Neural crest cell (in vitro differentiated cells): ENCODE measurements around the gene CLVS2. TPM values are rescaled to one million over a fixed set of nuclear protein-coding genes. Genes with fewer than 3 reads are reported as not detected.

Experiments
- DNase-seq: peaks from one replicate; pipeline ENCODE4 v3.0.0; 2021; ENCODE audit warnings: low read depth, mixed read lengths, low spot score
- H3K27ac Mint-ChIP-seq: one replicate; pipeline ENCODE4 v1.8.0; 2021; ENCODE audit warnings: mild to moderate bottlenecking, mixed read lengths; ENCODE audit not compliant: unreplicated experiment
- H3K27me3 Mint-ChIP-seq: 2 replicates; pipeline ENCODE4 v1.8.0; 2021; ENCODE audit warnings: low read depth, mild to moderate bottlenecking, mixed read lengths
- H3K36me3 Mint-ChIP-seq: 2 replicates; pipeline ENCODE4 v1.8.0; 2021; ENCODE audit warnings: low read depth, mild to moderate bottlenecking, mixed read lengths
- H3K4me1 Mint-ChIP-seq: 2 replicates; pipeline ENCODE4 v1.8.0; 2021; ENCODE audit warnings: mixed read lengths
- H3K4me3 Mint-ChIP-seq: one replicate; pipeline ENCODE4 v1.8.0; 2021; ENCODE audit warnings: mild to moderate bottlenecking, mixed read lengths
- H3K9me3 Mint-ChIP-seq: 2 replicates; pipeline ENCODE4 v1.8.0; 2021; ENCODE audit warnings: mixed read lengths
- CTCF ChIP-seq: fragments of 200-600 bp; sonication (generic); conservative IDR thresholded peaks from 2 replicates; pipeline ENCODE4 v1.5.0; 2021; ENCODE audit warnings: antibody characterized with exemption, mild to moderate bottlenecking
- total RNA-seq: library from RNA; stranded (reverse); gene quantifications from 2 replicates; pipeline ENCODE4 v1.2.1, GENCODE V29; 2021

The CLVS2 gene
- total RNA-seq, 1 donor from 2014 or later = 1.2 TPM

- Mint-ChIP-seq H3K4me3 (no peak overlapping the region), H3K27ac (no peak overlapping the region), H3K4me1 (peaks cover 8% of the 10 kb centered on the region), H3K9me3 (no peaks in the 10 kb centered on the region), H3K27me3 (peaks cover 90% of the 10 kb centered on the region), H3K36me3 (no peaks in the 10 kb centered on the region)
- DNase-seq = no peak
- no peak for TF ChIP-seq CTCF
Measured at GRCh38 chr6:122997541-122998150, 1.6 kb downstream of the CLVS2 start.

- peaks cover 90% of the 10 kb centered on the region for H3K27me3 Mint-ChIP-seq
- TF ChIP-seq CTCF = no peak
- no peak for DNase-seq
- H3K36me3 Mint-ChIP-seq = no peaks in the 10 kb centered on the region
- H3K9me3 Mint-ChIP-seq = no peaks in the 10 kb centered on the region
- no peak overlapping the region for H3K27ac Mint-ChIP-seq
- H3K4me1 Mint-ChIP-seq = peaks cover 8% of the 10 kb centered on the region
- peak overlapping the region; percentile 21 for H3K4me3 Mint-ChIP-seq
Measured at GRCh38 chr6:122998403-122998975, 2.5 kb downstream of the CLVS2 start.

- H3K9me3 Mint-ChIP-seq = no peaks in the 10 kb centered on the region
- peaks cover 92% of the 10 kb centered on the region for H3K27me3 Mint-ChIP-seq
- H3K36me3 Mint-ChIP-seq = no peaks in the 10 kb centered on the region
- no peak for TF ChIP-seq CTCF
- peaks cover 7% of the 10 kb centered on the region for H3K4me1 Mint-ChIP-seq
- DNase-seq = no peak
- peak overlapping the region; percentile 3 for H3K4me3 Mint-ChIP-seq
- no peak overlapping the region for H3K27ac Mint-ChIP-seq
Measured at GRCh38 chr6:123000244-123000770, 4.3 kb downstream of the CLVS2 start.

GRCh38 chr6:123001540-123001939 lies 5.5 kb downstream of the CLVS2 start:
- no peaks in the 10 kb centered on the region for H3K36me3 Mint-ChIP-seq
- DNase-seq = no peak
- no peak overlapping the region for H3K4me3 Mint-ChIP-seq
- H3K27ac Mint-ChIP-seq = no peak overlapping the region
- TF ChIP-seq CTCF = no peak
- no peaks in the 10 kb centered on the region for H3K4me1 Mint-ChIP-seq
- H3K27me3 Mint-ChIP-seq = peaks cover 93% of the 10 kb centered on the region
- H3K9me3 Mint-ChIP-seq = no peaks in the 10 kb centered on the region

GRCh38 chr6:123007885-123008284 lies 11.8 kb downstream of the CLVS2 start:
- Mint-ChIP-seq H3K9me3 (no peaks in the 10 kb centered on the region), H3K4me1 (no peaks in the 10 kb centered on the region), H3K27me3 (peaks cover 83% of the 10 kb centered on the region), H3K4me3 (no peak overlapping the region), H3K27ac (no peak overlapping the region), H3K36me3 (no peaks in the 10 kb centered on the region)
- no peak for TF ChIP-seq CTCF
- DNase-seq = no peak
